Neural progenitor cell (in vitro differentiated cells): ENCODE data around the gene S100A4. TPM values are rescaled to one million over a fixed set of nuclear protein-coding genes. Genes with fewer than 3 reads are reported as not detected.

ENCODE experiments used
- DNase-seq: peaks from one replicate; pipeline ENCODE4 v3.0.0-alpha.2; 2016; ENCODE audit warnings: low spot score
- H2AFZ ChIP-seq: fragments of 200-600 bp; sonication (generic); replicated peaks from 2 replicates; pipeline ENCODE4 v1.6.1; 2016; ENCODE audit warnings: antibody characterized with exemption
- H3F3A ChIP-seq: fragments of 200-600 bp; sonication (generic); 2 replicates; pipeline ENCODE4 v1.6.1; 2016; ENCODE audit warnings: antibody characterized with exemption, low read depth
- H3K27ac ChIP-seq: fragments of 200-600 bp; sonication (generic); 2 replicates; pipeline ENCODE4 v1.5.1; 2016; ENCODE audit warnings: mild to moderate bottlenecking
- H3K27me3 ChIP-seq: fragments of 200-600 bp; sonication (generic); 2 replicates; pipeline ENCODE4 v1.6.1; 2016; ENCODE audit warnings: mild to moderate bottlenecking, moderate library complexity
- H3K36me3 ChIP-seq: fragments of 200-600 bp; sonication (generic); 2 replicates; pipeline ENCODE4 v1.5.1; 2016
- H3K4me1 ChIP-seq: fragments of 200-600 bp; sonication (generic); 2 replicates; pipeline ENCODE4 v1.6.1; 2016; ENCODE audit warnings: mixed run types
- H3K4me2 ChIP-seq: fragments of 200-600 bp; sonication (generic); 2 replicates; pipeline ENCODE4 v1.6.1; 2016
- H3K4me3 ChIP-seq: fragments of 200-600 bp; sonication (generic); 2 replicates; pipeline ENCODE4 v1.5.1; 2016
- H3K79me2 ChIP-seq: fragments of 200-600 bp; sonication (generic); 2 replicates; pipeline ENCODE4 v1.6.1; 2016; ENCODE audit warnings: low read depth
- H3K9ac ChIP-seq: fragments of 200-600 bp; sonication (generic); 2 replicates; pipeline ENCODE4 v1.6.1; 2016
- H3K9me3 ChIP-seq: fragments of 200-600 bp; sonication (generic); 2 replicates; pipeline ENCODE4 v1.5.1; 2016; ENCODE audit warnings: low read depth
- H4K20me1 ChIP-seq: fragments of 200-600 bp; sonication (generic); 2 replicates; pipeline ENCODE4 v1.6.1; 2016; ENCODE audit warnings: low read depth
- H3K27ac Mint-ChIP-seq: 3 replicates; pipeline ENCODE4 v1.8.0; 2021; ENCODE audit warnings: mixed read lengths
- H3K27me3 Mint-ChIP-seq: 2 replicates; pipeline ENCODE4 v1.8.0; 2022; ENCODE audit warnings: low read depth, mild to moderate bottlenecking, inconsistent platforms, moderate library complexity, mixed read lengths; ENCODE audit not compliant: insufficient read depth
- H3K36me3 Mint-ChIP-seq: 3 replicates; pipeline ENCODE4 v1.8.0; 2021; ENCODE audit warnings: mixed read lengths
- H3K4me1 Mint-ChIP-seq: 3 replicates; pipeline ENCODE4 v1.8.0; 2021; ENCODE audit warnings: mixed read lengths
- H3K4me3 Mint-ChIP-seq: 3 replicates; pipeline ENCODE4 v1.8.0; 2021; ENCODE audit warnings: mild to moderate bottlenecking, moderate library complexity, mixed read lengths
- H3K9me3 Mint-ChIP-seq: 3 replicates; pipeline ENCODE4 v1.8.0; 2020; ENCODE audit warnings: mixed read lengths
- EZH2 ChIP-seq: fragments of 200-600 bp; sonication (generic); IDR thresholded peaks from 2 replicates; pipeline ENCODE4 v1.6.1; 2017; ENCODE audit warnings: antibody characterized with exemption, mild to moderate bottlenecking, moderate library complexity
- EZH2phosphoT487 ChIP-seq: fragments of 200-600 bp; sonication (generic); IDR thresholded peaks from 2 replicates; pipeline ENCODE4 v1.6.1; 2017; ENCODE audit warnings: antibody characterized with exemption
- total RNA-seq: library from RNA; depleted of rRNA; stranded (reverse); fragments of >200 nt; gene quantifications from 2 replicates; pipeline ENCODE4 v1.2.3, GENCODE V29; 2015; ENCODE audit warnings: low replicate concordance
- TF ChIP-seq, protein P1 (sequence below): fragments of 200-600 bp; sonication (generic); IDR thresholded peaks from 2 replicates; pipeline ENCODE4 v1.5.1; 2017; ENCODE audit warnings: antibody characterized with exemption, mild to moderate bottlenecking

Gene S100A4
- total RNA-seq, 1 donor from 2014 or later: 34.3 TPM

DNA sequence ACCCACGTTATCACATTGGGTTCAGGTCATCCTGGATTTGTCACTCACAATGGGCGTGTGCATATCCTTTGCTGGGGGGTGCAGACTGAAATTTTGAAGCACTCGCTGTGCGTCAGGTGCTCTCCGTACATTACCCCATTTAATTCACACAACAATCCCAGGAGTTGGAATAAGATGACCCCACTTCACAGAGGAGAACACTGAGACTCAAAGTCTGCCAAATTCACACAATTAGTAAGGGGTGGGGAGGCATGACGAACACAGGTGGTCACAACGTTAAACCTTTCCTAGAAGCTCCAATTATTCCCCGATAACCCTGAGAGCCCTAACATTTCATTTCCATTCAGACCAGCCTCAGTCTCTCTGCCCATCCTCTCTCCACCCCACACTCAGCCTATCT, 23.9 kb upstream of the S100A4 start:
- H3K36me3 Mint-ChIP-seq: no peaks in the 10 kb centered on the region

DNA sequence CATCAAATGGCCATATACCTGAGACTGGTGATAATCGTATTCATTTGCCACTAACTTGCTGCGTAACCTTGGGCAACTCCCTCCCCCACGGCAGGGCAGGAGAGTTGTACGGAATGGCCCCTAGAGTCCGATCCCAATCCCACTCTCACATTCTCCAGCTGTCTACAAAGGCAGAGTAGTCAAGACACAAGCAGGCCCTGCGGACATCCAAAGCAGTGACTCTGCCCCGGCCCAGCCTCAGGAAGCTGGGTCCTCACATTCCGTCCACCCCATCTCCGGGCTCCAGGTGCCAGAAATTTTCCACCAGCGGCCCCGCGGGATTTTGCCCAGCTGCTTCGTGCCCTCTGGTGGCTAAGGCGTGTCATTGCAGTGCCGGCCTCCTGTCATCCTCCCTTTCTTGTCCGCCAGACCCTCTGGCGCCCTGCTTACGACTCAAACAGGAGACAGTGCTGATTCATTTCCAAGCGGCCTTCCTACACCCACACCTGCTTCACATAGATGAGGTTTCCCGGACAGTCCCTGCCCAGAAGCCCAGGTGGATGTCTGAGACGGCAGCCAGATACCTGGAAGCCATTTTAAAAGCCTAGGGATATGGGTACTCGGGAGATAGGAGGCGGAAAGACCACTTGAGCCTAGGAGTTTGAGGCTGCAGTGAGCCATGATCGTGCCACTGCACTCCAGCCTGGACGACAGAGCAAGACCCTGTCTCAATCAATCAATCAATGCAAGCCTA, 22.9 kb upstream of the S100A4 start:
- no peaks in the 10 kb centered on the region for H3K27me3 ChIP-seq
- H3F3A ChIP-seq: no peaks in the 10 kb centered on the region
- Mint-ChIP-seq H3K9me3 (no peaks in the 10 kb centered on the region), H3K4me1 (peaks cover 50% of the 10 kb centered on the region), H3K36me3 (no peaks in the 10 kb centered on the region), H3K27me3 (peaks cover 19% of the 10 kb centered on the region), H3K27ac (no peak overlapping the region), H3K4me3 (peak overlapping the region; percentile 46)
- no peaks in the 10 kb centered on the region for H3K79me2 ChIP-seq
- peak overlapping the region; percentile 21 for H3K4me2 ChIP-seq
- no peak overlapping the region for H3K27ac ChIP-seq
- H2AFZ ChIP-seq: peak overlapping the region; percentile 92
- H3K4me1 ChIP-seq: peaks cover 17% of the 10 kb centered on the region
- H3K9ac ChIP-seq: no peak overlapping the region
- no peaks in the 10 kb centered on the region for H3K9me3 ChIP-seq
- H3K36me3 ChIP-seq: no peaks in the 10 kb centered on the region
- peak; percentile 91 for DNase-seq
- no peaks in the 10 kb centered on the region for H4K20me1 ChIP-seq
- no peak overlapping the region for H3K4me3 ChIP-seq
- TF ChIP-seq, protein P1, sequence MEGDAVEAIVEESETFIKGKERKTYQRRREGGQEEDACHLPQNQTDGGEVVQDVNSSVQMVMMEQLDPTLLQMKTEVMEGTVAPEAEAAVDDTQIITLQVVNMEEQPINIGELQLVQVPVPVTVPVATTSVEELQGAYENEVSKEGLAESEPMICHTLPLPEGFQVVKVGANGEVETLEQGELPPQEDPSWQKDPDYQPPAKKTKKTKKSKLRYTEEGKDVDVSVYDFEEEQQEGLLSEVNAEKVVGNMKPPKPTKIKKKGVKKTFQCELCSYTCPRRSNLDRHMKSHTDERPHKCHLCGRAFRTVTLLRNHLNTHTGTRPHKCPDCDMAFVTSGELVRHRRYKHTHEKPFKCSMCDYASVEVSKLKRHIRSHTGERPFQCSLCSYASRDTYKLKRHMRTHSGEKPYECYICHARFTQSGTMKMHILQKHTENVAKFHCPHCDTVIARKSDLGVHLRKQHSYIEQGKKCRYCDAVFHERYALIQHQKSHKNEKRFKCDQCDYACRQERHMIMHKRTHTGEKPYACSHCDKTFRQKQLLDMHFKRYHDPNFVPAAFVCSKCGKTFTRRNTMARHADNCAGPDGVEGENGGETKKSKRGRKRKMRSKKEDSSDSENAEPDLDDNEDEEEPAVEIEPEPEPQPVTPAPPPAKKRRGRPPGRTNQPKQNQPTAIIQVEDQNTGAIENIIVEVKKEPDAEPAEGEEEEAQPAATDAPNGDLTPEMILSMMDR: peak; percentile 96
- TF ChIP-seq EZH2phosphoT487 (no peak), EZH2 (peak; percentile 24)

More for the DNA sequence above, 23.9 kb upstream of the S100A4 start:
- H3K9me3 ChIP-seq: no peaks in the 10 kb centered on the region
- H3K27ac Mint-ChIP-seq: peak overlapping the region; percentile 22
- H3K4me3 Mint-ChIP-seq: no peak overlapping the region
- H3K27ac ChIP-seq: no peak overlapping the region
- no peak for DNase-seq
- peaks cover 17% of the 10 kb centered on the region for H3K4me1 ChIP-seq
- no peak overlapping the region for H2AFZ ChIP-seq
- no peaks in the 10 kb centered on the region for H3K27me3 ChIP-seq
- peaks cover 7% of the 10 kb centered on the region for H3K9me3 Mint-ChIP-seq
- no peaks in the 10 kb centered on the region for H3K36me3 ChIP-seq
- no peaks in the 10 kb centered on the region for H3K79me2 ChIP-seq
- H3K4me3 ChIP-seq: no peak overlapping the region
- H3K27me3 Mint-ChIP-seq: peaks cover 15% of the 10 kb centered on the region
- no peak overlapping the region for H3K9ac ChIP-seq
- H3K4me1 Mint-ChIP-seq: peaks cover 48% of the 10 kb centered on the region
- TF ChIP-seq EZH2phosphoT487: no peak
- H4K20me1 ChIP-seq: no peaks in the 10 kb centered on the region
- H3K4me2 ChIP-seq: no peak overlapping the region
- no peaks in the 10 kb centered on the region for H3F3A ChIP-seq

DNA sequence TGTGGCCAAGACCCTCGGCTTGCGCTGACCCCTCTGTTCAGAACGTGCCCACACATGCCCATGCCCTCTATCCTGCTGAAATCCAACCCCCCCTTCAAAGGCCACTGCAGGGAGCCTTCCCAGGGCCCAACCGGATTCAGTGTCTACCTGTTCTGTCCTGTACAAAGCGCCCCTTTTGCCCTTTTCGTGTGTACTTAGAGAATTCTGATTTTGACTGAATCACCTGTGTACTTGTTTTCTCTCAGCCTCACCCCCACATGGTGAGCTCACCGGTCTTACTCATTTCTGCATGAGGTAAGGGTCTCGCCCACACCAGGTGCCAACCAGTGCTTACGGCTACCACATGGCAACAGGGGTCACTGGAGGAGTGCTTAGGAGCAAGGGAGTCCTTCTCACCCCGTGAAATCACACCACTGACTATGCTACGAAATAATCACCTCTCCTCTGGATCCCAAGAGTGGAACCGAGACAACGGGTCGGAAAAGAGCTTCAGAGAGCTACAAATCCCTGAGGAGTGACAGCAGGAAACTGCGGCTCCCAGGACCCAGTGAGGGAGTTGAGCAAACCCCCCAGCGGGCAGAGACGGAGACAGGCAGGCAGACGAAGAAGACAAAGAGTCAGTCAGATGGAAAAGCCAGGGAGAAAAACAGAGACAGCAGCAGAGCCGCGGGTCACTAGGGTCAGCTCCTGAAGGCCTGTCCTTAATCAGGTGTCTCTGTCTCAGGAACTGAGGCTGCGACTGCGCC, 22.2 kb upstream of the S100A4 start:
- Histone ChIP-seq H3K4me2 (peak overlapping the region; percentile 21), H4K20me1 (no peaks in the 10 kb centered on the region), H3K36me3 (no peaks in the 10 kb centered on the region), H3K9ac (no peak overlapping the region), H3K9me3 (no peaks in the 10 kb centered on the region), H3K4me3 (no peak overlapping the region), H3F3A (no peaks in the 10 kb centered on the region), H3K79me2 (no peaks in the 10 kb centered on the region), H3K4me1 (peaks cover 17% of the 10 kb centered on the region), H3K27me3 (no peaks in the 10 kb centered on the region), H2AFZ (peak overlapping the region; percentile 35), H3K27ac (no peak overlapping the region)
- peaks cover 20% of the 10 kb centered on the region for H3K27me3 Mint-ChIP-seq
- H3K36me3 Mint-ChIP-seq: no peaks in the 10 kb centered on the region
- peak; percentile 39 for DNase-seq
- peak overlapping the region; percentile 64 for H3K27ac Mint-ChIP-seq
- H3K9me3 Mint-ChIP-seq: no peaks in the 10 kb centered on the region
- TF ChIP-seq EZH2 (no peak), EZH2phosphoT487 (no peak)
- TF ChIP-seq, protein P1: no peak
- peaks cover 46% of the 10 kb centered on the region for H3K4me1 Mint-ChIP-seq
- H3K4me3 Mint-ChIP-seq: peak overlapping the region; percentile 57
